Embryonic facial prominence (tissue), 1 donor: ENCODE results near the gene BMP8B.
A peak's percentile ranks its signal among the peaks of the same experiment; 100 is the strongest.
"Not testable (repeated sequence)": the region's sequence is repeated elsewhere in the genome, so short reads cannot be mapped to it uniquely, and the experiment has no call there.

ENCODE experiments used
- DNase-seq: peaks from one replicate; pipeline ENCODE4 v3.0.0-alpha.2; 2016; ENCODE audit errors: extremely low spot score

The BMP8B gene

GRCh38 chr1:39788758-39789570 lies at the start of gene BMP8B:
Gene BMP8B (minus strand): TSS chr1:39788865. CDS start chr1:39788485, 380 bp downstream.
- DNase-seq, result no peak

- DNase-seq, result no peak
Measured at GRCh38 chr1:39836595-39837110, 48.0 kb upstream of the BMP8B start.

GRCh38 chr1:39835935-39836594 lies 47.4 kb upstream of the BMP8B start:
- no peak for DNase-seq

- no peak for DNase-seq
Measured at GRCh38 chr1:39835110-39835509, 46.4 kb upstream of the BMP8B start.

- DNase-seq, result no peak
Measured at GRCh38 chr1:39833621-39834385, 45.1 kb upstream of the BMP8B start.

- DNase-seq, result no peak
Measured at GRCh38 chr1:39833121-39833520, 44.5 kb upstream of the BMP8B start.

GRCh38 chr1:39832294-39832693 lies 43.6 kb upstream of the BMP8B start:
- DNase-seq, result no peak

- no peak for DNase-seq
Measured at GRCh38 chr1:39829791-39830533, 41.3 kb upstream of the BMP8B start.

- no peak for DNase-seq
Measured at GRCh38 chr1:39828734-39829133, 40.1 kb upstream of the BMP8B start.

GRCh38 chr1:39828255-39828654 lies 39.6 kb upstream of the BMP8B start:
- DNase-seq, result not testable (repeated sequence)

GRCh38 chr1:39827201-39827600 lies 38.5 kb upstream of the BMP8B start:
- DNase-seq, result no peak

- DNase-seq, result no peak
Measured at GRCh38 chr1:39826583-39826982, 37.9 kb upstream of the BMP8B start.

- no peak for DNase-seq
Measured at GRCh38 chr1:39825432-39825941, 36.8 kb upstream of the BMP8B start.

GRCh38 chr1:39823450-39823849 lies 34.8 kb upstream of the BMP8B start:
- DNase-seq, result not testable (repeated sequence)

GRCh38 chr1:39822146-39822545 lies 33.5 kb upstream of the BMP8B start:
- no peak for DNase-seq

- no peak for DNase-seq
Measured at GRCh38 chr1:39819091-39819812, 30.6 kb upstream of the BMP8B start.

GRCh38 chr1:39818482-39818881 lies 29.8 kb upstream of the BMP8B start:
- no peak for DNase-seq

GRCh38 chr1:39817091-39817932 lies 28.6 kb upstream of the BMP8B start:
- not testable (repeated sequence) for DNase-seq

GRCh38 chr1:39816415-39817090 lies 27.9 kb upstream of the BMP8B start:
- DNase-seq, result peak; percentile 58
